B cell (primary cell): ENCODE measurements around the gene CCDC91.

ENCODE experiments used
- CTCF ChIP-seq: fragments of 200-600 bp; IDR thresholded peaks from one replicate; pipeline ENCODE4 v1.8.0; 2022; ENCODE audit warnings: antibody characterized with exemption, mild to moderate bottlenecking
- EZH2 ChIP-seq: IDR thresholded peaks from 2 replicates; pipeline ENCODE4 v1.6.1; 2012; ENCODE audit warnings: borderline replicate concordance, low read depth, mild to moderate bottlenecking, moderate library complexity, low read length; ENCODE audit not compliant: insufficient read depth, poor library complexity, severe bottlenecking

- TF ChIP-seq CTCF (no peak), EZH2 (no peak)
Measured at GRCh38 chr12:28257411-28257810, 67.2 kb downstream of the CCDC91 start.
